Trophoblast cell (in vitro differentiated cells and primary cell): ENCODE measurements around the gene ANKRD55.
"Not testable (repeated sequence)": the region's sequence is repeated elsewhere in the genome, so short reads cannot be mapped to it uniquely, and the experiment has no call there.

Experiments used
- DNase-seq, 2 donors: peaks; one replicate each; pipeline ENCODE4 v3.0.0-alpha.2; 2016
- H2AFZ ChIP-seq: 2 replicates; pipeline ENCODE4 v1.6.1; 2013; ENCODE audit warnings: low read length, moderate library complexity, mild to moderate bottlenecking; ENCODE audit not compliant: insufficient read depth, poor library complexity
- H2AK5ac ChIP-seq: 2 replicates; pipeline ENCODE4 v1.6.1; 2013; ENCODE audit warnings: mild to moderate bottlenecking, low read length
- H2BK120ac ChIP-seq: 2 replicates; pipeline ENCODE4 v1.6.1; 2013; ENCODE audit warnings: low read length, mild to moderate bottlenecking, moderate library complexity; ENCODE audit not compliant: insufficient read depth, poor library complexity
- H2BK12ac ChIP-seq: 2 replicates; pipeline ENCODE4 v1.6.1; 2013; ENCODE audit warnings: mild to moderate bottlenecking, low read length, moderate library complexity
- H2BK5ac ChIP-seq: 2 replicates; pipeline ENCODE4 v1.6.1; 2013; ENCODE audit warnings: low read length, low read depth, moderate library complexity, mild to moderate bottlenecking; ENCODE audit not compliant: poor library complexity
- H3K14ac ChIP-seq: 2 replicates; pipeline ENCODE4 v1.6.1; 2013; ENCODE audit warnings: mild to moderate bottlenecking, low read length
- H3K18ac ChIP-seq: 2 replicates; pipeline ENCODE4 v1.6.1; 2013; ENCODE audit warnings: mild to moderate bottlenecking, low read length
- H3K23ac ChIP-seq: 2 replicates; pipeline ENCODE4 v1.6.1; 2013; ENCODE audit warnings: low read length
- H3K27ac ChIP-seq: 2 replicates; pipeline ENCODE4 v1.5.1; 2013; ENCODE audit warnings: low read depth, mild to moderate bottlenecking, inconsistent platforms, low read length, moderate library complexity
- H3K27me3 ChIP-seq: 2 replicates; pipeline ENCODE4 v1.6.1; 2013; ENCODE audit warnings: inconsistent platforms, mild to moderate bottlenecking, low read length, moderate library complexity; ENCODE audit not compliant: insufficient read depth
- H3K36me3 ChIP-seq, 2 experiments: 1 replicate in 1 of 2; 2 replicates in 1 of 2; pipeline ENCODE4 v1.6.1; 2013; ENCODE audit warnings: low read length in 2 of 2, mild to moderate bottlenecking in 2 of 2, moderate library complexity in 1 of 2; ENCODE audit not compliant: insufficient read depth in 2 of 2, control insufficient read depth in 1 of 2
- H3K4ac ChIP-seq: 2 replicates; pipeline ENCODE4 v1.6.1; 2013; ENCODE audit warnings: low read depth, mild to moderate bottlenecking, low read length, moderate library complexity
- H3K4me1 ChIP-seq, 2 experiments: 1 replicate in 1 of 2; 2 replicates in 1 of 2; pipeline ENCODE4 v1.6.1; 2013; ENCODE audit warnings: low read length in 2 of 2, mild to moderate bottlenecking in 2 of 2, moderate library complexity in 1 of 2; ENCODE audit not compliant: insufficient read depth in 2 of 2, control insufficient read depth in 1 of 2
- H3K4me2 ChIP-seq: 2 replicates; pipeline ENCODE4 v1.6.1; 2013; ENCODE audit warnings: inconsistent platforms, mild to moderate bottlenecking, low read length, moderate library complexity
- H3K4me3 ChIP-seq: 2 replicates; pipeline ENCODE4 v1.5.1; 2013; ENCODE audit warnings: mild to moderate bottlenecking, low read depth, low read length, inconsistent platforms
- H3K79me1 ChIP-seq: one replicate; pipeline ENCODE4 v1.6.1; 2013; ENCODE audit warnings: low read length
- H3K79me2 ChIP-seq: 2 replicates; pipeline ENCODE4 v1.6.1; 2013; ENCODE audit warnings: low read length, mild to moderate bottlenecking; ENCODE audit not compliant: control insufficient read depth, insufficient read depth, poor library complexity
- H3K9ac ChIP-seq: 2 replicates; pipeline ENCODE4 v1.6.1; 2013; ENCODE audit warnings: mild to moderate bottlenecking, low read length
- H3K9me3 ChIP-seq: 2 replicates; pipeline ENCODE4 v1.6.1; 2013; ENCODE audit warnings: low read depth, mild to moderate bottlenecking, control low read depth, inconsistent platforms, low read length; ENCODE audit not compliant: insufficient read depth
- H4K12ac ChIP-seq: 2 replicates; pipeline ENCODE4 v1.6.1; 2013; ENCODE audit warnings: low read depth, mild to moderate bottlenecking, low read length, moderate library complexity
- H4K8ac ChIP-seq: 2 replicates; pipeline ENCODE4 v1.6.1; 2013; ENCODE audit warnings: low read depth, mild to moderate bottlenecking, low read length, moderate library complexity
- H4K91ac ChIP-seq: one replicate; pipeline ENCODE4 v1.6.1; 2013; ENCODE audit warnings: low read depth, mild to moderate bottlenecking, low read length, moderate library complexity
- WGBS: extraction: QIAGEN DNeasy Blood & Tissue Kit; methylation state at CpG from one replicate; pipeline ENCODE4 v1.1.7; 2013; ENCODE audit warnings: missing lambda C conversion rate; ENCODE audit not compliant: insufficient read length, insufficient coverage; ENCODE audit errors: extremely low coverage; 5-methylcytosine and 5-hydroxymethylcytosine counted together

ANKRD55 gene

GRCh38 chr5:56083286-56083854 lies 149.8 kb downstream of the ANKRD55 start:
- H3K9me3 ChIP-seq = no peaks in the 10 kb centered on the region
- no peak overlapping the region for H3K18ac ChIP-seq
- H4K91ac ChIP-seq = no peak overlapping the region
- no peak overlapping the region for H2BK5ac ChIP-seq
- no peak overlapping the region for H3K14ac ChIP-seq
- H3K4me1 ChIP-seq = peaks cover 0 to 2% of the 10 kb centered on the region in 2 experiments
- no peak overlapping the region for H3K4me3 ChIP-seq
- no peak overlapping the region for H4K12ac ChIP-seq
- H3K23ac ChIP-seq = no peak overlapping the region
- H2AK5ac ChIP-seq = no peak overlapping the region
- no peaks in the 10 kb centered on the region for H3K79me2 ChIP-seq
- no peak for DNase-seq
- no peak overlapping the region for H3K9ac ChIP-seq
- no CpG with 5 or more reads among the region's 20 CpGs for WGBS
- no peak overlapping the region for H3K27ac ChIP-seq
- H3K79me1 ChIP-seq = peaks cover 2% of the 10 kb centered on the region
- H2BK12ac ChIP-seq = no peak overlapping the region
- H4K8ac ChIP-seq = no peak overlapping the region
- H3K27me3 ChIP-seq = no peaks in the 10 kb centered on the region
- no peaks in the 10 kb centered on the region for H3K36me3 ChIP-seq
- no peak overlapping the region for H3K4me2 ChIP-seq
- H3K4ac ChIP-seq = no peak overlapping the region
- H2AFZ ChIP-seq = no peak overlapping the region
- H2BK120ac ChIP-seq = no peak overlapping the region

- H3K4me3 ChIP-seq, H2BK5ac ChIP-seq, H4K12ac ChIP-seq, H3K4me2 ChIP-seq, H3K4ac ChIP-seq, H3K27me3 ChIP-seq, H2BK120ac ChIP-seq, DNase-seq, H3K36me3 ChIP-seq, H2AFZ ChIP-seq, H4K91ac ChIP-seq, H3K9me3 ChIP-seq, H2AK5ac ChIP-seq, H3K14ac ChIP-seq, H3K23ac ChIP-seq, H3K27ac ChIP-seq, H2BK12ac ChIP-seq, H3K18ac ChIP-seq, H4K8ac ChIP-seq, H3K79me2 ChIP-seq, H3K4me1 ChIP-seq, H3K79me1 ChIP-seq, H3K9ac ChIP-seq: not testable (repeated sequence)
Observed at GRCh38 chr5:56081053-56081642, 152.0 kb downstream of the ANKRD55 start.

- H3K4me2 ChIP-seq = no peak overlapping the region
- H3K14ac ChIP-seq = no peak overlapping the region
- H3K9me3 ChIP-seq = no peaks in the 10 kb centered on the region
- no peak overlapping the region for H3K9ac ChIP-seq
- H2BK120ac ChIP-seq = no peak overlapping the region
- no peak overlapping the region for H3K4me3 ChIP-seq
- no peaks in the 10 kb centered on the region for H3K27me3 ChIP-seq
- H2AK5ac ChIP-seq = no peak overlapping the region
- no peak overlapping the region for H2AFZ ChIP-seq
- H2BK12ac ChIP-seq = no peak overlapping the region
- H3K79me2 ChIP-seq = no peaks in the 10 kb centered on the region
- no peak overlapping the region for H3K23ac ChIP-seq
- no peak overlapping the region for H4K8ac ChIP-seq
- WGBS = no CpG with 5 or more reads among the region's 2 CpGs
- H3K4me1 ChIP-seq = peaks cover 0 to 2% of the 10 kb centered on the region in 2 experiments
- DNase-seq = no peak
- no peak overlapping the region for H4K91ac ChIP-seq
- no peak overlapping the region for H3K18ac ChIP-seq
- no peak overlapping the region for H4K12ac ChIP-seq
- peaks cover 2% of the 10 kb centered on the region for H3K79me1 ChIP-seq
- H3K27ac ChIP-seq = no peak overlapping the region
- no peak overlapping the region for H3K4ac ChIP-seq
- H2BK5ac ChIP-seq = no peak overlapping the region
- no peaks in the 10 kb centered on the region for H3K36me3 ChIP-seq
Observed at GRCh38 chr5:56080375-56081052, 152.6 kb downstream of the ANKRD55 start.

- not testable (repeated sequence) for H2BK5ac ChIP-seq, H2AK5ac ChIP-seq, H3K79me1 ChIP-seq
Observed at GRCh38 chr5:56079157-56079500, 154.0 kb downstream of the ANKRD55 start.

More at GRCh38 chr5:56079157-56079500, 154.0 kb downstream of the ANKRD55 start:
- not testable (repeated sequence) for H3K9me3 ChIP-seq, H3K14ac ChIP-seq, H2BK120ac ChIP-seq, H3K79me2 ChIP-seq, H2AFZ ChIP-seq, H3K27ac ChIP-seq, H3K18ac ChIP-seq, H3K23ac ChIP-seq, H3K4me1 ChIP-seq, H4K8ac ChIP-seq, H3K4me2 ChIP-seq, H4K12ac ChIP-seq, DNase-seq, H3K4me3 ChIP-seq, H3K36me3 ChIP-seq, H4K91ac ChIP-seq, H2BK12ac ChIP-seq, H3K9ac ChIP-seq, H3K4ac ChIP-seq, H3K27me3 ChIP-seq
- WGBS = no CpG with 5 or more reads among the region's 5 CpGs
